Common myeloid progenitor, CD34-positive (primary cell): Measurements from ENCODE around the gene RBM38.

Experiments used
- CTCF ChIA-PET: fragments of 350-600 bp; sonication (Branson Sonifier 250); formaldehyde crosslinking; loops from one replicate; lab custom pipeline; 2021; ENCODE audit warnings: antibody characterized with exemption; lab: Charles Lee
- POLR2A ChIA-PET: fragments of 350-600 bp; sonication (Branson Sonifier 250); formaldehyde crosslinking; loops from one replicate; lab custom pipeline; 2021; ENCODE audit warnings: antibody characterized with exemption; lab: Charles Lee
- DNase-seq, 3 donors: peaks; one replicate each; pipeline versions ENCODE4 v3.0.0 to v3.0.0-alpha.2; 2013
- H3K27ac ChIP-seq, 2 experiments: 1 replicate in 1 of 2; 2 replicates in 1 of 2; pipeline ENCODE4 v1.7.0; 2013; ENCODE audit warnings: inconsistent platforms in 2 of 2, low read length in 2 of 2, mild to moderate bottlenecking in 2 of 2, low read depth in 1 of 2, moderate library complexity in 1 of 2; ENCODE audit not compliant: severe bottlenecking in 2 of 2, insufficient read depth in 1 of 2, poor library complexity in 1 of 2
- H3K27me3 ChIP-seq, 5 experiments: replicated peaks in 2 of 5; 1 replicate in 3 of 5; 2 replicates in 2 of 5; pipeline versions ENCODE4 v1.6.1 to v1.7.0; 2013; ENCODE audit warnings: low read length in 4 of 5, mild to moderate bottlenecking in 2 of 5, moderate library complexity in 2 of 5, inconsistent platforms in 1 of 5; ENCODE audit not compliant: insufficient read depth in 5 of 5, control insufficient read depth in 4 of 5
- H3K36me3 ChIP-seq, 4 experiments: 1 replicate in 2 of 4; 2 replicates in 2 of 4; pipeline versions ENCODE4 v1.6.1 to v1.7.0; 2013; ENCODE audit warnings: low read length in 3 of 4, control low read depth in 1 of 4, mild to moderate bottlenecking in 1 of 4; ENCODE audit not compliant: control insufficient read depth in 4 of 4, insufficient read depth in 4 of 4
- H3K4me1 ChIP-seq, 4 experiments: 1 replicate in 3 of 4; 2 replicates in 1 of 4; pipeline versions ENCODE4 v1.6.1 to v1.7.1; 2013; ENCODE audit warnings: low read length in 3 of 4, mild to moderate bottlenecking in 3 of 4, control low read depth in 1 of 4, inconsistent platforms in 1 of 4, moderate library complexity in 1 of 4; ENCODE audit not compliant: control insufficient read depth in 4 of 4, insufficient read depth in 4 of 4; ENCODE audit errors: control extremely low read depth in 1 of 4
- H3K4me3 ChIP-seq, 7 experiments: 1 replicate in 4 of 7; 2 replicates in 3 of 7; pipeline versions ENCODE4 v1.5.1 to v1.7.0; 2013; ENCODE audit warnings: mild to moderate bottlenecking in 7 of 7, low read length in 6 of 7, moderate library complexity in 6 of 7, inconsistent platforms in 2 of 7, low read depth in 2 of 7, control low read depth in 1 of 7; ENCODE audit not compliant: insufficient read depth in 4 of 7, control insufficient read depth in 1 of 7; ENCODE audit errors: extremely low read depth in 1 of 7
- H3K9me3 ChIP-seq, 5 experiments: 1 replicate in 4 of 5; 2 replicates in 1 of 5; pipeline versions ENCODE4 v1.6.1 to v1.7.1; 2013; ENCODE audit warnings: low read length in 4 of 5, mild to moderate bottlenecking in 2 of 5, inconsistent platforms in 1 of 5, low read depth in 1 of 5, moderate library complexity in 1 of 5; ENCODE audit not compliant: control insufficient read depth in 4 of 5, insufficient read depth in 2 of 5; ENCODE audit errors: control extremely low read depth in 1 of 5
- WGBS: methylation state at CpG from one replicate; pipeline ENCODE4 v1.1.5; 2013; ENCODE audit not compliant: insufficient coverage; 5-methylcytosine and 5-hydroxymethylcytosine counted together

RBM38 gene

DNA sequence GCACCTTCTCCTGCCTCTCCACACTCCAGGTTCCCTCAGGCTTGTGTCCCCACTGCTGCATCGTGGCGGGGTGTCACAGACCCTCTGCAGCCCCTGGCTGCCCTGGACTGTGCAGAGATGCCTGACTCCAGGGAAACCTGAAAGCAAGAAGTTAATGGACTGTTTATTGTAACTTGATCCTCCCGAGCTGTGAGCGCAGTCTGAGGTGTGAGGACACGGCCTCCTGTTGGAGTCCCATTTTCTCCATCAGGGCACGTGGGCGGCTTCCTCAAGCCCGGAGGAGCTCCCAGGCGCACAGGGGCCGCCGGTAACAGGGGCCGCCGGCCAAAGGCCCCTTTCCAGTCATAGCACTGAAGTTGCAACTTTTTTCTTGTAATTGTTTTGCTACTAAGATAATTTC lies 16.9 kb downstream of the RBM38 start:
- Histone ChIP-seq H3K36me3 (peaks cover 2 to 39% (median 24%) of the 10 kb centered on the region in 4 experiments), H3K4me1 (peaks cover 0 to 20% (median 6%) of the 10 kb centered on the region in 4 experiments), H3K27ac (no peak overlapping the region), H3K9me3 (no peaks in the 10 kb centered on the region), H3K27me3 (no peaks in the 10 kb centered on the region), H3K4me3 (no peak overlapping the region)
- no peak for DNase-seq
- CTCF ChIA-PET = interaction anchor here (1.1 to 3.3 kb wide), 2 partner anchors 10 to 17 kb away, joined by 4 to 12 read pairs; no protein-coding TSS in a partner anchor
- 97% methylated on average over 12 of the region's 13 CpGs for WGBS
- POLR2A ChIA-PET = interaction anchor here (1.4 kb wide), 1 partner anchor 10 kb away, joined by 8 read pairs; no protein-coding TSS in a partner anchor

DNA sequence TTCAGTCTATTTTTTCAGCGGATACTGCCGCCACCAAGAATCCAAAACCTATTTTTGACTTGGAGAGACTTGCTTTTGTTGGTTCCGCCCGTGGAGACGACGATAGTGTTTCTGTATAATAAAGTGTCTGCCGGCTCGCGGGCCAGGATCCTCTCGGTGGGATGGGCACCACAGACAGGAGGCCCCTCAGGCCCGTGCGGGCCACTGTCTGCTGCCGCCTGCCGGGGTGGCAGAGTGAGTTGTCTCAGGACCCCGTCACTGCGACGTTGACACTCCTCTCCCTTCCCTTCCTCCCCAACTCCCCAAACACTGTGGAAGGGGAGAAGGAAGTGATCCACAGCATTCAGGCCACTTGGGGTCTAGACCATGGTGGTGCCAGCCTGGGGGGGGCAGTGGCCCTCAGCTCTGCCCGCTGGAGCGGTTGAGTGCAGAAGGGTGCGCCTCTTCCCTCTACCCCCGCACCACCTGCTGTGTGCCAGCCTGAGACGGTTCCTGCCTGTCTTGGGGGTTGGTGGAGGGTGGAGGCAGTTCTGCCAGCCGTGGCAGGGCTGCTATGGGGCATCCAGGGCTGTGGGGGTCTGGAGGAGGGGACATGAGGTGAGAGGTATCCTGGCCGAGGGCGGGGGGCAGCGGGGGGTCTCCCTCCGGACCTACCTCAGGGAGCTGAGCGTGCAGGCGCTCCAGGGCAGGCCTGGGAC lies 17.5 kb downstream of the RBM38 start:
- no peak for DNase-seq
- Histone ChIP-seq H3K4me3 (no peak overlapping the region), H3K36me3 (peaks cover 2 to 37% (median 24%) of the 10 kb centered on the region in 4 experiments), H3K27me3 (no peaks in the 10 kb centered on the region), H3K9me3 (no peaks in the 10 kb centered on the region), H3K4me1 (peaks cover 0 to 20% (median 6%) of the 10 kb centered on the region in 4 experiments), H3K27ac (no peak overlapping the region)
- CTCF ChIA-PET = interaction anchor here (0.6 to 3.3 kb wide), 8 partner anchors 8 to 91 kb away, joined by 3 to 12 read pairs (median 5); no protein-coding TSS in a partner anchor
- POLR2A ChIA-PET = interaction anchor here (0.7 kb wide), 2 partner anchors 10 to 41 kb away, joined by 3 to 4 read pairs; no protein-coding TSS in a partner anchor
- WGBS = 97% methylated on average over 17 of the region's 29 CpGs

DNA sequence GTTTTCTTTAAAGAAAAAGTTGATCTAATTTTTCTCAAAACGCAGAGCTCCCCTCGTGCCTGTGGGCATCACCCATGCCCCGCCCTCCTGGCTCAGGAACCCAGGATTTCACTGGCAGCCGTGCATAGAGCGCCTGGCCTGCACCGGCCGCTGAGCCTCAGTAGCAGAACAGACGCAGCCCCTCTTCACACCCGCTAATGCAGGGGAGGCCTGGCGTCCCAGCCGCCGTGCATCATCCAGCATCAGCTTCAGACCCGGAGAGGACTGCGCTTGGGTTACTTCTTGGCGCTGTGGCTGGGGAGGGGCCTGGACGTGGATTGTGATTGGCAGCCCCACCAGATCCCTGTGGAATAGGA lies 18.1 kb downstream of the RBM38 start:
- peaks cover 2 to 37% (median 18%) of the 10 kb centered on the region in 4 experiments for H3K36me3 ChIP-seq
- CTCF ChIA-PET = interaction anchor here (0.6 to 1.8 kb wide), 8 partner anchors 9 to 90 kb away, joined by 3 to 8 read pairs (median 4); no protein-coding TSS in a partner anchor

DNA sequence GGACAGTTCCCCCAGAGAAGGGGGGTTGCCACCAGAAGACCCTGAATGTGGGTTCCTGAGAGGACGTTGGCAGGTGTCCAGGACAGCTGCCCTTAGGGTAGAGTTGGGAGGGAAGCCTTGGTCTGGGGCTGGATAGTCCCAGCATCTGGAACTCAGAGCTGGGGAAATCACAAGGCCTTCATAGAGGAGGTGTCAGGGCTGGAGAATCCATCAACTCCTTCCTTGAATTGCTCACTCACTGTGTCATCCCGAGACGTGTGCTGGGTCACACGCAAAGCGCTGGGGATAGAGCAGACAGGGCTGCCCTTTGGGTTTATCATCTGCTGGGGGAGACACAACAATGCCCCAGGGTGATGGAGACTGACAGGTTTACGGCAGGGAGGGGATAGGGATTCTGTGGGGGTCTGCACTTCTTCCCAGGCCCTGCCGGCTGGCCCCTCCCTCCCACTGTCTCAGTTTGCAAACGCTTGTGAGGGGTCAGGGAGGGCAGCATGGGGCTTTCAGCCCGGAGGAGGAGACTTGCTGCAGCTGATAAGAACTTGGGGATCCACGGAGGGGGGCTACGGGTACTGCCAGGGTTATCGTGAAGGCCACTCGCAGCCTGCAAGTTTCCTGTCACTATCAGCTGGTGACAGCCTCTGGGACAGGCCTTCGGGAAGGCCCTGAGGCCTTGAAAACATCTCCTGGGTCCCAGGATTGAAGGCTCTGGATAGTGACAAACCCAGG lies 18.6 kb downstream of the RBM38 start:
- ChIA-PET POLR2A (interaction anchor here (0.9 kb wide), 2 partner anchors 12 to 17 kb away, joined by 3 to 5 read pairs; no protein-coding TSS in a partner anchor), CTCF (interaction anchor here (1.1 to 1.8 kb wide), 6 partner anchors 9 to 89 kb away, joined by 3 to 8 read pairs (median 6); no protein-coding TSS in a partner anchor)
- DNase-seq = peak; percentile 76 to 91 (median 82)

More for the DNA sequence above, 18.1 kb downstream of the RBM38 start:
- no peaks in the 10 kb centered on the region for H3K27me3 ChIP-seq
- no peak overlapping the region for H3K4me3 ChIP-seq
- POLR2A ChIA-PET = interaction anchor here (0.7 to 0.9 kb wide), 3 partner anchors 11 to 41 kb away, joined by 3 to 5 read pairs (median 4); no protein-coding TSS in a partner anchor
- peak overlapping the region in 1 of 2 experiments; percentile 31 for H3K27ac ChIP-seq
- H3K4me1 ChIP-seq = peaks cover 0 to 20% (median 6%) of the 10 kb centered on the region in 4 experiments
- 92% methylated on average over 16 of the region's 16 CpGs for WGBS
- H3K9me3 ChIP-seq = no peaks in the 10 kb centered on the region
- peak in 1 of 3 donors; percentile 45 for DNase-seq

DNA sequence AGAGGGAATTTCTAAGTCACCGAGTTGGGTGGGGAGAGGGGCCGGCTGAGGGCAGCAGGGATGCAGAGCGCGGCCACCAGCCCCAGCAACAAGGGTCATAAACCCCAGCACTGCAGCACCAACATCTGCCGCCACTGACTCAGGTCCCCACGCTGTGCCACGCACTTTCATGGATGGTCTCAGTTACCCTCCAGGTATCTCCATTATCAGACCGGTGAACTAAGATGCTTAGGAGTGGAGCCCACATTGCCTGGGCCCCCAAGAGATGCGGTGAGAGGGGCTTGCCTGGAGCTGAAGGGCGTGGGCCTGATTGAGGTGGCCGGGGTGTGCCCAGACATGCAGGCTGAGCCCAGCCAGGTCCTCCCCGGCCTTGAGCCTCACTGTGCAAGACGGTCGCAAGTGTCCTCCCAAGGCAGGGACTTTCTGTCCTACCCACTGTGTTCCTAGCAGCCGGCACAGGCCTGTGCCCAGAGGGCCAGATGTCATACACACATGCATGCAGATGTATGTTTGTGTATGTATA lies 19.3 kb downstream of the RBM38 start:
- Histone ChIP-seq H3K36me3 (peaks cover 2 to 26% (median 16%) of the 10 kb centered on the region in 4 experiments), H3K4me1 (peaks cover 0 to 27% (median 9%) of the 10 kb centered on the region in 4 experiments), H3K9me3 (no peaks in the 10 kb centered on the region), H3K27me3 (no peaks in the 10 kb centered on the region), H3K27ac (no peak overlapping the region), H3K4me3 (no peak overlapping the region)
- CTCF ChIA-PET = interaction anchor here (1.5 to 1.8 kb wide), 3 partner anchors 8 to 89 kb away, joined by 5 to 7 read pairs (median 6); no protein-coding TSS in a partner anchor
- WGBS = 79% methylated on average over 7 of the region's 15 CpGs
- POLR2A ChIA-PET = interaction anchor here (0.9 kb wide), 2 partner anchors 13 to 18 kb away, joined by 3 to 5 read pairs; no protein-coding TSS in a partner anchor
- DNase-seq = no peak

More for the DNA sequence above, 18.6 kb downstream of the RBM38 start:
- no peaks in the 10 kb centered on the region for H3K9me3 ChIP-seq
- H3K4me3 ChIP-seq = no peak overlapping the region
- H3K36me3 ChIP-seq = peaks cover 2 to 31% (median 16%) of the 10 kb centered on the region in 4 experiments
- H3K27me3 ChIP-seq = no peaks in the 10 kb centered on the region
- 40% methylated on average over 9 of the region's 14 CpGs for WGBS
- H3K4me1 ChIP-seq = peaks cover 0 to 22% (median 7%) of the 10 kb centered on the region in 4 experiments
- H3K27ac ChIP-seq = peak overlapping the region in 1 of 2 experiments; percentile 31

DNA sequence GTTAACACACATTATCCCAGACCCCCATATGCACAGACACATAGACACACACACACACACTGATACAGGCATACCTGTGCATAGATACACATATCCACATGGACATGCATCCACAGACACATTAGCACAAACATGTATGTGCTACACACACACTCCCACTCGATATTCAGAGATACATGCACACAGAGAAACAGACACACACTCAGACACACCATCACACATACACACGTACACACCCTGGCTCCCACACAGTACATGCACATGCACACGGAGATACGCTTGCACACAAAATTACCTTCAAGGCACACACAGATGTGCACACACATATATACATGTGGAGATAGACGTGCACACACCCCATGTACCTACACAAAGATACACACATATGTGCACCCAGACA lies 19.7 kb downstream of the RBM38 start:
- Histone ChIP-seq H3K36me3 (peaks cover 2 to 24% (median 15%) of the 10 kb centered on the region in 4 experiments), H3K4me3 (no peak overlapping the region), H3K27ac (no peak overlapping the region), H3K4me1 (peaks cover 0 to 27% (median 9%) of the 10 kb centered on the region in 4 experiments), H3K27me3 (no peaks in the 10 kb centered on the region), H3K9me3 (no peaks in the 10 kb centered on the region)
- POLR2A ChIA-PET = no interaction called here
- no peak for DNase-seq
- CTCF ChIA-PET = no interaction called here
- 96% methylated on average over 5 of the region's 5 CpGs for WGBS
